Measurements from ENCODE around the gene MUC20.

GRCh38 chr3:195760345-195761122, 39.8 kb downstream of the MUC20 start:
- TF ChIP-seq ZNF512 (CRISPR knock-in tag; IDR thresholded peaks at IDR 0.05): no peak
- TF ChIP-seq ZNF83 (CRISPR knock-in tag; IDR thresholded peaks at IDR 0.05; ENCODE audit: borderline replicate concordance): no peak
- no peak for TF ChIP-seq ZNF776 (CRISPR knock-in tag; IDR thresholded peaks at IDR 0.05)
- TF ChIP-seq KAT2B (IDR thresholded peaks at IDR 0.05; ENCODE audit: borderline replicate concordance, low read depth, low read length): no peak
- no peak for TF ChIP-seq PCBP1 (IDR thresholded peaks at IDR 0.05; ENCODE audit: borderline replicate concordance, low read depth, low read length)
- TF ChIP-seq TAF1 (CRISPR knock-in tag; IDR thresholded peaks at IDR 0.05): no peak
- TF ChIP-seq CTCF (CRISPR knock-in tag; IDR thresholded peaks at IDR 0.05): no peak
- no peak for TF ChIP-seq KLF15 (CRISPR knock-in tag; IDR thresholded peaks at IDR 0.05; ENCODE audit: borderline replicate concordance)
- no peak for TF ChIP-seq RBAK (CRISPR knock-in tag; IDR thresholded peaks at IDR 0.05)
- TF ChIP-seq ZNF724P (CRISPR knock-in tag; IDR thresholded peaks at IDR 0.05; ENCODE audit: borderline replicate concordance): no peak
- TF ChIP-seq HMGXB4 (CRISPR knock-in tag; IDR thresholded peaks at IDR 0.05; ENCODE audit: borderline replicate concordance in 1 of 2, low read depth in 1 of 2): no peak
- no peak for TF ChIP-seq ELK4 (CRISPR knock-in tag; IDR thresholded peaks at IDR 0.05; ENCODE audit: borderline replicate concordance)
- TF ChIP-seq ZNF543 (CRISPR knock-in tag; IDR thresholded peaks at IDR 0.05): no peak

Data from HepG2 (cell line).